GM12878 (cell line): Measurements from ENCODE around the gene LSR. TPM values are rescaled to one million over a fixed set of nuclear protein-coding genes. Genes with fewer than 3 reads are reported as not detected.

Source experiments
- ATF2 ChIP-seq: IDR thresholded peaks from 2 replicates; pipeline ENCODE4 v1.6.1; 2012; ENCODE audit warnings: low read length, inconsistent platforms
- ATF7 ChIP-seq: fragments of 450-650 bp; IDR thresholded peaks from 2 replicates; pipeline ENCODE4 v1.6.1; 2016; ENCODE audit warnings: low read depth, mild to moderate bottlenecking
- BCLAF1 ChIP-seq: fragments of 450-650 bp; IDR thresholded peaks from 2 replicates; pipeline ENCODE4 v1.6.1; 2017; ENCODE audit warnings: antibody characterized with exemption, mild to moderate bottlenecking, moderate library complexity
- CBFB ChIP-seq: IDR thresholded peaks from 2 replicates; pipeline ENCODE4 v1.6.1; 2016; ENCODE audit warnings: antibody characterized with exemption, low read depth
- CUX1 ChIP-seq: IDR thresholded peaks from 2 replicates; pipeline ENCODE4 v1.6.1; 2012; ENCODE audit warnings: improper control_type of control experiment, low read depth, low read length; ENCODE audit not compliant: insufficient replicate concordance
- KDM1A ChIP-seq: fragments of 200-600 bp; sonication (generic); IDR thresholded peaks from 2 replicates; pipeline ENCODE4 v1.6.1; 2016; ENCODE audit warnings: borderline replicate concordance
- KLF5 ChIP-seq: fragments of 450-650 bp; IDR thresholded peaks from 2 replicates; pipeline ENCODE4 v1.6.1; 2014; ENCODE audit warnings: mild to moderate bottlenecking; ENCODE audit not compliant: partially characterized antibody
- NKRF ChIP-seq: fragments of 450-650 bp; conservative IDR thresholded peaks from 2 replicates; pipeline ENCODE4 v1.6.1; 2017; ENCODE audit warnings: mild to moderate bottlenecking, moderate library complexity
- NRF1 ChIP-seq: conservative IDR thresholded peaks from 2 replicates; pipeline ENCODE4 v1.6.1; 2011; ENCODE audit warnings: mild to moderate bottlenecking, low read depth, low read length, improper control_type of control experiment
- POLR2A ChIP-seq: IDR thresholded peaks from 2 replicates; pipeline ENCODE4 v1.6.1; 2011; ENCODE audit warnings: low read depth, mild to moderate bottlenecking, low read length
- RB1 ChIP-seq: fragments of 450-650 bp; formaldehyde crosslinking; IDR thresholded peaks from 2 replicates; pipeline ENCODE4 v1.6.1; 2017; ENCODE audit warnings: mild to moderate bottlenecking, borderline replicate concordance
- SMAD1 ChIP-seq: fragments of 450-650 bp; IDR thresholded peaks from 2 replicates; pipeline ENCODE4 v1.6.1; 2018; ENCODE audit warnings: mild to moderate bottlenecking, low read depth; ENCODE audit not compliant: partially characterized antibody
- SMAD5 ChIP-seq: IDR thresholded peaks from 2 replicates; pipeline ENCODE4 v1.6.1; 2016; ENCODE audit warnings: antibody characterized with exemption, low read depth
- SREBF2 ChIP-seq: IDR thresholded peaks from 2 replicates; pipeline ENCODE4 v1.6.1; 2012; ENCODE audit warnings: mild to moderate bottlenecking, low read length
- TCF12 ChIP-seq: IDR thresholded peaks from 2 replicates; pipeline ENCODE4 v1.6.1; 2011; ENCODE audit warnings: low read depth, mild to moderate bottlenecking, low read length
- TCF3 ChIP-seq: IDR thresholded peaks from 2 replicates; pipeline ENCODE4 v1.6.1; 2012; ENCODE audit warnings: low read depth, mild to moderate bottlenecking, low read length, borderline replicate concordance; ENCODE audit not compliant: insufficient read depth
- USF1 ChIP-seq: IDR thresholded peaks from 2 replicates; pipeline ENCODE4 v1.6.1; 2011; ENCODE audit warnings: borderline replicate concordance, low read depth, mild to moderate bottlenecking, moderate library complexity, mixed read lengths, low read length; ENCODE audit not compliant: insufficient read depth; ENCODE audit errors: extremely low read length
- polyA plus RNA-seq, 11 experiments: library from polyadenylated mRNA; depleted of rRNA in 4 of 11; unstranded in 6 of 11; stranded (reverse) in 5 of 11; fragments of >200 nt; fragmentation: Nextera tagmentation in 4 of 11; fragmentation: Illumina TruSeq in 1 of 11; extraction: Ambion mirVana in 4 of 11; extraction: Trizol in 1 of 11; gene quantifications; 1 replicate in 1 of 11; 2 replicates in 10 of 11; pipeline versions ENCODE4 v1.2.1 to v1.2.3, GENCODE V29; 2011 to 2016; ENCODE audit warnings: inconsistent platforms in 2 of 11, missing spikeins in 2 of 11, low read depth in 1 of 11
- total RNA-seq, 4 experiments: library from RNA; depleted of rRNA in 3 of 4; stranded (reverse); fragments of >200 nt in 3 of 4; fragmentation: Illumina TruSeq in 1 of 4; extraction: Trizol in 1 of 4; gene quantifications; 2 replicates each; pipeline versions ENCODE4 v1.2.1 to v1.2.3, GENCODE V29; 2013 to 2021

Gene LSR
- total and polyA plus RNA-seq, 10 of the 15 experiments (the other 5 are each of a cell fraction or from before 2014, with no cell fraction given) = 0.26 to 53.9 (median 26.3) TPM

- no peak for TF ChIP-seq CUX1
- TF ChIP-seq TCF3 = peak; percentile 84; the same call in 1 of the 2 replicates
- peak; percentile 99 for TF ChIP-seq KLF5
- TF ChIP-seq SMAD1 = no peak
- TF ChIP-seq RB1 = peak; percentile 90; the same call in 1 of the 2 replicates
- no peak for TF ChIP-seq SREBF2
- TF ChIP-seq BCLAF1 = peak; percentile 96
- peak; percentile 97 for TF ChIP-seq POLR2A
- peak; percentile 54; the same call in 1 of the 2 replicates for TF ChIP-seq TCF12
- TF ChIP-seq NKRF = no peak; the same call in 1 of the 2 replicates
- TF ChIP-seq KDM1A = no peak
- TF ChIP-seq USF1 = no peak
- peak; percentile 80 for TF ChIP-seq SMAD5
- peak; percentile 49 for TF ChIP-seq CBFB
- peak; percentile 100 for TF ChIP-seq ATF7
- no peak for TF ChIP-seq ATF2
- TF ChIP-seq NRF1 = no peak
These were observed at the start of gene LSR (continued) for GRCh38 chr19:35248310-35249145.
